HEK293 (cell line): ENCODE measurements around the gene FAM236A.
"Not testable (repeated sequence)": the region's sequence is repeated elsewhere in the genome, so short reads cannot be mapped to it uniquely, and the experiment has no call there.

Source experiments
- BCL11B ChIP-seq: fragments of 450-650 bp; formaldehyde crosslinking; IDR thresholded peaks from 2 replicates; pipeline ENCODE4 v1.5.1; 2016; ENCODE audit warnings: low read depth, missing biosample characterization, missing genetic modification characterization
- HOXC10 ChIP-seq: sonication (generic); formaldehyde crosslinking; IDR thresholded peaks from 2 replicates; pipeline ENCODE4 v1.8.1; 2023; ENCODE audit warnings: mild to moderate bottlenecking, missing genetic modification reagents
- KLF10 ChIP-seq: fragments of 450-650 bp; IDR thresholded peaks from 2 replicates; pipeline ENCODE4 v1.5.1; 2018; ENCODE audit warnings: missing biosample characterization, mild to moderate bottlenecking, missing genetic modification characterization
- KLF16 ChIP-seq: fragments of 450-650 bp; formaldehyde crosslinking; IDR thresholded peaks from 2 replicates; pipeline ENCODE4 v1.5.1; 2017; ENCODE audit warnings: missing biosample characterization, missing genetic modification characterization
- ZNF311 ChIP-seq: fragments of 450-650 bp; formaldehyde crosslinking; IDR thresholded peaks from 2 replicates; pipeline ENCODE4 v1.5.1; 2017; ENCODE audit warnings: missing biosample characterization, missing genetic modification characterization, borderline replicate concordance
- ZNF394 ChIP-seq: fragments of 450-650 bp; formaldehyde crosslinking; IDR thresholded peaks from 2 replicates; pipeline ENCODE4 v1.5.1; 2016; ENCODE audit warnings: missing biosample characterization, missing genetic modification characterization, mild to moderate bottlenecking, moderate library complexity, borderline replicate concordance
- ZNF548 ChIP-seq: fragments of 450-650 bp; formaldehyde crosslinking; IDR thresholded peaks from 2 replicates; pipeline ENCODE4 v1.5.1; 2016; ENCODE audit warnings: missing biosample characterization, missing genetic modification characterization
- ZNF626 ChIP-seq: fragments of 450-650 bp; sonication (Bioruptor Pico); formaldehyde crosslinking; IDR thresholded peaks from 2 replicates; pipeline ENCODE4 v1.5.1; 2018; ENCODE audit warnings: missing biosample characterization, missing genetic modification characterization, inconsistent platforms
- TF ChIP-seq, protein P1 (sequence below): fragments of 450-650 bp; formaldehyde crosslinking; IDR thresholded peaks from 2 replicates; pipeline ENCODE4 v1.5.1; 2016; ENCODE audit warnings: missing biosample characterization, missing genetic modification characterization
- TF ChIP-seq, protein P2 (sequence below): fragments of 450-650 bp; formaldehyde crosslinking; IDR thresholded peaks from 2 replicates; pipeline ENCODE4 v1.5.1; 2016; ENCODE audit warnings: missing biosample characterization, missing genetic modification characterization
- TF ChIP-seq, protein P3 (sequence below): fragments of 450-650 bp; formaldehyde crosslinking; IDR thresholded peaks from 2 replicates; pipeline ENCODE4 v1.5.1; 2016; ENCODE audit warnings: missing biosample characterization, missing genetic modification characterization, borderline replicate concordance

DNA sequence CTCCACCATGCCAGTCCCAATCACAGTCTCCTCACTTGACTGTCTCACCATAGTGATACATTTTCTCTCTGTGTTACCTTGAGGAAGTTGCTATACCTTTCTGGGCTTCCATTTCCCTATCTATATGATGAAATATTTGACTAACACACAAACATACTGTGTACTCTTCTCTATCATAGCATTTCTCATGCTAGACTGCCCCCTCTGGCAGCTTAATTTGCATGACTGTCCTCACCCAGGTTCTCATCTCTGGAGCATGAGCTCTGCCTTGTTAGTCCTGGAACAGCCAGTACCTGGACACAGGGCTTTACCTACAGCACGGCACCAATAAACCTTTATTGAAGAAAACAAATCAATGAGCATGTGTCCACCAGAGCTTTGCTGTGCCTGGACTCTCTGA is 5.7 kb upstream of the FAM236A start:
- not testable (repeated sequence) for TF ChIP-seq BCL11B (tag by site-specific recombination); ZNF548 (tag by site-specific recombination); ZNF394 (tag by site-specific recombination); HOXC10; ZNF626 (tag by site-specific recombination); ZNF311 (tag by site-specific recombination); KLF10 (tag by site-specific recombination); KLF16
- TF ChIP-seq, protein P1, sequence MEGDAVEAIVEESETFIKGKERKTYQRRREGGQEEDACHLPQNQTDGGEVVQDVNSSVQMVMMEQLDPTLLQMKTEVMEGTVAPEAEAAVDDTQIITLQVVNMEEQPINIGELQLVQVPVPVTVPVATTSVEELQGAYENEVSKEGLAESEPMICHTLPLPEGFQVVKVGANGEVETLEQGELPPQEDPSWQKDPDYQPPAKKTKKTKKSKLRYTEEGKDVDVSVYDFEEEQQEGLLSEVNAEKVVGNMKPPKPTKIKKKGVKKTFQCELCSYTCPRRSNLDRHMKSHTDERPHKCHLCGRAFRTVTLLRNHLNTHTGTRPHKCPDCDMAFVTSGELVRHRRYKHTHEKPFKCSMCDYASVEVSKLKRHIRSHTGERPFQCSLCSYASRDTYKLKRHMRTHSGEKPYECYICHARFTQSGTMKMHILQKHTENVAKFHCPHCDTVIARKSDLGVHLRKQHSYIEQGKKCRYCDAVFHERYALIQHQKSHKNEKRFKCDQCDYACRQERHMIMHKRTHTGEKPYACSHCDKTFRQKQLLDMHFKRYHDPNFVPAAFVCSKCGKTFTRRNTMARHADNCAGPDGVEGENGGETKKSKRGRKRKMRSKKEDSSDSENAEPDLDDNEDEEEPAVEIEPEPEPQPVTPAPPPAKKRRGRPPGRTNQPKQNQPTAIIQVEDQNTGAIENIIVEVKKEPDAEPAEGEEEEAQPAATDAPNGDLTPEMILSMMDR (tag by site-specific recombination), result not testable (repeated sequence)
- TF ChIP-seq, protein P2, sequence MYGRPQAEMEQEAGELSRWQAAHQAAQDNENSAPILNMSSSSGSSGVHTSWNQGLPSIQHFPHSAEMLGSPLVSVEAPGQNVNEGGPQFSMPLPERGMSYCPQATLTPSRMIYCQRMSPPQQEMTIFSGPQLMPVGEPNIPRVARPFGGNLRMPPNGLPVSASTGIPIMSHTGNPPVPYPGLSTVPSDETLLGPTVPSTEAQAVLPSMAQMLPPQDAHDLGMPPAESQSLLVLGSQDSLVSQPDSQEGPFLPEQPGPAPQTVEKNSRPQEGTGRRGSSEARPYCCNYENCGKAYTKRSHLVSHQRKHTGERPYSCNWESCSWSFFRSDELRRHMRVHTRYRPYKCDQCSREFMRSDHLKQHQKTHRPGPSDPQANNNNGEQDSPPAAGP (tag by site-specific recombination), result not testable (repeated sequence)
- TF ChIP-seq, protein P3, sequence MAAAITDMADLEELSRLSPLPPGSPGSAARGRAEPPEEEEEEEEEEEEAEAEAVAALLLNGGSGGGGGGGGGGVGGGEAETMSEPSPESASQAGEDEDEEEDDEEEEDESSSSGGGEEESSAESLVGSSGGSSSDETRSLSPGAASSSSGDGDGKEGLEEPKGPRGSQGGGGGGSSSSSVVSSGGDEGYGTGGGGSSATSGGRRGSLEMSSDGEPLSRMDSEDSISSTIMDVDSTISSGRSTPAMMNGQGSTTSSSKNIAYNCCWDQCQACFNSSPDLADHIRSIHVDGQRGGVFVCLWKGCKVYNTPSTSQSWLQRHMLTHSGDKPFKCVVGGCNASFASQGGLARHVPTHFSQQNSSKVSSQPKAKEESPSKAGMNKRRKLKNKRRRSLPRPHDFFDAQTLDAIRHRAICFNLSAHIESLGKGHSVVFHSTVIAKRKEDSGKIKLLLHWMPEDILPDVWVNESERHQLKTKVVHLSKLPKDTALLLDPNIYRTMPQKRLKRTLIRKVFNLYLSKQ (tag by site-specific recombination), result not testable (repeated sequence)
